Left kidney (tissue), 2 donors: ENCODE results near the gene PPP3CA. TPM values are rescaled to one million over a fixed set of nuclear protein-coding genes. Genes with fewer than 3 reads are reported as not detected.
"Not testable (repeated sequence)": the region's sequence is repeated elsewhere in the genome, so short reads cannot be mapped to it uniquely, and the experiment has no call there.

Experiments
- DNase-seq: peaks from one replicate; pipeline ENCODE4 v3.0.0-alpha.2; 2013
- polyA plus RNA-seq: library from polyadenylated mRNA; unstranded; fragments of 120-200 nt; gene quantifications from one replicate; pipeline ENCODE4 v1.2.1, GENCODE V29; 2013; ENCODE audit not compliant: insufficient read length

Gene PPP3CA
- polyA plus RNA-seq, 1 donor = 54.3 TPM

DNA sequence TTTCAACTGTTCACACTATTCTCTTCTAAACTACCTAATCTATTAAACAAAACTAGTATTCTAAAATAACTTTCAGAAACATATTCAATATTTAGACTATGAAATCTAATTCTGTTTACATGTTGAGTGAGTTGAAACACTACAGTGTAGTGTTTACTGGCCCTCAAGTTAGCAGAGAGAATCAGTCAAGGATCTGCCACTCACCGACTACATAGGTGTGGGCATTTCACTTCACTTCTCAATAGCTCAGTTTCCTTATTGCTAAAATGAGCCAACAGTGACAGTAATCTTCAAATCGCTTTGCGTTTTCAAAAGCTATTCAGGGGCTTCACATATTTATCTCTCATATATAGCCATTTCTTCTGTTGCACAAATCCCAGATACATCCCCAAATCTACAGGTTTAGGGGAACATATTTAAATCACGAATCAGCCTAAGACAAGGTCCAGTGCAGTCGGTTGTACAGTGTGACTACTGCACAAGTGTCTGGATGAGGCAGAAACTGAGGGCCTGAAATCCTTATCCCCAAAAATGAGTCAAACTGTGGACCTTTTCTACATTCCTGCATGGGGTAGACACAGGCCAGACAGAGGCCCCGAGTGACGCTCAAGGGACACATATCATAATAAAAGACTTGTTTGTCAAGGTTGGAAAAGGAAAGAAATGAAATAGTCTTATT, 129.8 kb downstream of the PPP3CA start:
- no peak for DNase-seq

- no peak for DNase-seq
Observed at GRCh38 chr4:101211146-101211553, 136.2 kb downstream of the PPP3CA start.

DNA sequence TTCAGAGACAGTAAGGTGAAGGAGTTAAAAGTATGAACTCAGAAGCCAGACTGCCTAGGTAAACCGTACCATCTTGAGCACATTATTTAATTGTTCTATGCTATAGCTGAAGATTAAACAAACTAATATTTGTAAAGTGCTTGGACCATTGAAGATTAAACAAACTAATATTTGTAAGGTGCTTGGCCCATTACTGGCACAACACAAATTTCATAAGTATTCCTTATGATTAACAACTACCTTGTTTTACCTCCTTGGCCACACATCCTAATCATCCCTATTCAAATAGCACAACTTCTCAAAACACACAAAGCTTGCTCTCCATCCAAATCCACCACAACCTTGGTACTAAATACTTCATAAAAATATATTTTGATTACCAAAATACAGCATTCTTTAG, 137.0 kb downstream of the PPP3CA start:
- no peak for DNase-seq

- DNase-seq = no peak
Observed at GRCh38 chr4:101208171-101208570, 139.2 kb downstream of the PPP3CA start.

GRCh38 chr4:101205916-101206315, 141.4 kb downstream of the PPP3CA start:
- DNase-seq = no peak

GRCh38 chr4:101201421-101201820, 145.9 kb downstream of the PPP3CA start:
- DNase-seq = no peak

DNA sequence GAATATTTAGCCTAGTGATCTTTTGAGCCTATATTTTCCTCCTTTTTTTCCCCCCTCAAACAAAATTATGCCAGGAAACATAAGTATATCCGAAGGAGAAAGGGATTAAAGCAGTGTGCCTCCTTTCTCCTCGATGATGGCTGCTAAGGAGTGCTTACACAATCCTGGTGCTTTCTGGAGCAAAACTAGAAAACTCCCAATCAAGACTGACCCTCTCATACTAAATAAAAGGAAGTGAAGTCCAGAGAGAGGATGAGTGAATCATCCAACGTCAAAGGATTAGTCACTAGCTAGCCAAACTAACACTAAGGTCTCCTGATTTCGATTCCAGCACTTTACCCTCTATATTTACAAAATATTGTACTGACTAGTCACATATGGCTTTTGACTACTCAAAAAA, 146.8 kb downstream of the PPP3CA start:
- no peak for DNase-seq

DNA sequence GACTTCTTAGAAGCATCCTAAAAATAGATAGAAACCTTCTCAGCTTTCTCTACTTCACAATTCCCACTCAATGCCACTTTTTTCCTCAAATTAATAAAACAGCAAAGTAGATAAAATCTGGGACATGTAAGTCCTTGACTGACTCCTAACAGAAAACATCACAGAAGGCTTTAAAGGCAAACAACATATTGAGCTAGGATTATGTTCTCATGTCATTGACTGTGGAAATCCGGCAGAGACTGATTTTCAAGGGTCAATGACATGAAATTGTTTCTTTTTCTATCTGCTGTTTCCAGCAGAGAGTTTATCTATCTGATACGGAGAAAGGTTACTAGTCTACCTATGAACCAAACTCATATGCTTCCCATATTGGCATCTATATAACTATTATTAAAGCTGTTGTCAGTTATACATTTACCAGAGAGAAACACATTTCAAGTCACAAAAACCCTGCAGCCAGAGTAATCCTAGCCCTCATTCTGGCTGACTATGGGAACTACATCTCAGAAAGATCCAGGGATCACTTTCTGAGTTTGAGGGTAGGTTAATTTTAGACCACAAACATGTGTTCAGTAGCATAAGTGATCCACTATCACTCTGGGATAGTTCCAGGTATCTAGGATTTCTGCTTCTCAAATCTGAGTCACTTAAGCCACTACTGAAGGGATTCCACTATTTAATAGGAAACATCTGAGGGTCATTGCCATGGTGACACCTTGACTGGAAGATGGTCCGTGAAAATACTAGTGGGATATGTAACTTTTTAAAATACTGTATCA, 147.6 kb downstream of the PPP3CA start:
- DNase-seq = no peak

DNA sequence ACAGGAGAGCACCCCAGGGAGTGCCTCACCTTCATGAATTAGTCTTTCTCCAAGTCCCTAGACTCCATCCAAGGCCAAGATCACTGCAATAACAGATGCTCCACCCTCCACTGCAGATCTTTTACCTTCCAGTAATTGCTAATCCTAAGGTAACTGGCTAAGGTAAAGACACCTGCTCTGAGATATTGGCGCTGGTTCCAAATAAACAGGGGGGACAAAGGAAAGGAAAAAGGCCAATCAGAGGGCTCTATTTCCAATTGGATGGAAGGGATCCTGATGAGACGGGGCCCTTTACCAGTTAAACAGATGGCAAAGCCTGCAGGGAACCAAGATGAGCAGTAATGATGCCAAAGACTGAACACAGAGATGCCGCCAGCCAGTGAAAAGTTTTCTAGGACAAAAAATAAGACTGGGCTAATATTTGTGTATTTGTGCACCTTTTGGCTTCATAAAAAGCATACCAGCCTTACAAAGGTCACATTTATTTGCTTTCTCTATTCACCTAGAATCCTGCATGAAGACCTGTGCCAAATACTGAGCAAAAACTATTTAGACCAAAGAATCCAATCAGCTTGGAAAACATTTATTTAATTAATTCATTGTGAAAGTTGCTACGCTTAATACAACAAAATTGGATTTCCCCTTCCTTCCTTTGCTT, 148.5 kb downstream of the PPP3CA start:
- DNase-seq = no peak

- no peak for DNase-seq
Observed at GRCh38 chr4:101197350-101197749, 150.0 kb downstream of the PPP3CA start.

DNA sequence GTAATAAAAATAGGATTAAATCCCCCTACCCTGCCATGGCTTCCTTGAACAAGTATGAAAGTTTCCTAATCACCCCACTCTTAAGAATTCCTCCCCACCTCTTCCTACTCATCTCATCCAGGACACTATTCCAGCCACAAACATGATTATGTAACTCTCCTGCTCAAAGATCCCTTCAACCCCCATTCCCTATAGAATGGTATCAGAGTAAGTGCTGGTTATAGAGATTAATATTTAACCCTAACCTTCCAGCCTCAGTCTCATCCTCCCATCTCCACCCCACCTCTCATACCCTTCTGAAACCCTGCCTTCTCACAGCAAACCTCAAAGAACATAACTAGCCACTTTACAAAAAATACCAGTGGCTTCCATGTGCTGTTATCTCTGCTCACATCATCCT, 155.1 kb downstream of the PPP3CA start:
- DNase-seq = no peak

DNA sequence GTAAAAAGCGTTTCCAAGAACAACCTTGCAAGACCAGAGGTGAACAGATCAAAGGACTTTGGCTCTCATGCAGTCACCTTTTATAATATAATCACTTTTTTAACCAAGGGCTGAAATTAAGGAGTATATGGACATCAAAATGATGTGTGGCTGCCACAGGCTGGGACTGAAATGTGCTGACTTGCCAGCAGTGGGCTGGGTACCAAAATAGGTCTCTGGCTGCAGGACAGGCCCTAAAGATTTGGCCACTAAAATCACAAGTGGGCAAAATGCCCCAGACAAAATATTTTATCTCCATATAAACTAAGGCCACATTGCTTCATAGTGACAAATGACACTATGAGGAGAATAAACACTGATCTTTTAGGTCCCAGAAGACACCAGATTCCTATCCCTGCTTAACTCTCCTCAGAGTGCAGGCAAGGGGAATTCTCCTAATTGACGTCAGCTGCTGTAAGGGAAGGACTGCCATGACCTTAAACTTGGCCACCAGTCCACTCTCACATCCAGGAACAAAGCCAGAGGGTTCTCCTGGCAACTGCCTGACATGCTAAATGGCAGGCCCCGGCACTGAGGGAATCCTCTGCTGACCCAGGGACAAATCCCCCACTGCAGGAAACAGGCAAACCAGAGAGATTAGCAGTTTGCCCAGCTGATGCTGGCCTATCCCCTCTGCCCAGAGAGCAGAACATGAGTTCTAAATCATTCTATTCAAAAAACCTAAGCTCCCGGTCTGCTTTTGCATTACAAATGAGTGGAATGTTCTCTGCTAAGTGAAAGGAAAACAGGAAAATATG, 155.8 kb downstream of the PPP3CA start:
- no peak for DNase-seq

DNA sequence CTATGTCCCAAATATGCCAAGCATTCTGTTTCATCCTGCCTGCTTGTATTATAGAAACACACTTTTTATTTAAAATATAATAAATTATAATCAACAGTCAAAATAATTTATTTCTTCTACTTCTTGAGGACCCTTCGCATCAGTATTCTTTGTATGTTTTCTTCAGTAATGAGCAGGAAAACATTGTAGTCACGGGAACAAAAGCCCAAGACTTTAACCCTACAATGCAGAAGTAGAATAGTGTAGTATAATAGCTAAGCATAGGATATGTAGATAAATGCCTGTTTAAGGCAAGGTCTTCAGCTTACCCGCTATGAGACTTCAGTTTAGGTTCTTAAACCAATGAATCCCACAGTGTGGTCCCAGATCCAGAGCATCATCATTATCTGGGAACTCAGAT, 156.6 kb downstream of the PPP3CA start:
- DNase-seq = no peak

DNA sequence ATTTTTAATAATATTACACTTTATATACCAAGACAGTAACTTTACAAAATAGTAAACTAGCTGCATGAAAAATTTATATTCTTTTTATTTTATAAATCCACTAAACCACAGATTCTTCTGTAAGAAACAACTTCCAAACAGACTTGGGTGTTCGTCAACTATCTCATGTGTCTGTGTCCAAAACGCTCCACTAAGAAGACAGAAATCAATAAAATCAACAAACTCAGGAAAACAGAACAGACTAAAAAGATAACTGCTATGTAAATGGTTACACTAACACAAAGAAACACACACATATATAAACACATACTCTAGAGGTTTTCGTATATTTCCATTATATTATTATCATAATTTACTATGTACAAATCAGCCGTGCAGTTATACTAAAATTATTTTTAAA, 158.4 kb downstream of the PPP3CA start:
- no peak for DNase-seq

DNA sequence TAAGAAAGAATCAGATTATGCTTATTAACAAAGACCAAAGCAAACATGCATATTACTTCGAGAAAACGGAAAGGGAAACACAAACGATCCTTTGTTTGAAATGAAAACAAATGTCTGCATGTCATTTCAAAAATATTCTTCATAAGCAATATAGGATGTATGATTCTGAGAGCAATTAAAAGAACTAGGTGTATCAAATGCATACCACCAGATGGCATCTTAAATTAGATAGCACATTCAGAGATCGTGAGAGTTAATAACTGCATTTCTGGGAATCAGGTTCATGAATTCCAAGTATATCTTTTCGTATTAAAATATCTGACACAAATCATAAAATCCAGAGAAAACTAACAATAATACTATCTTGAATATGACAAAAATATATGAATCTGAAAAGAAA, 159.5 kb downstream of the PPP3CA start:
- no peak for DNase-seq

GRCh38 chr4:101186567-101187184, 160.7 kb downstream of the PPP3CA start:
- DNase-seq = no peak

DNA sequence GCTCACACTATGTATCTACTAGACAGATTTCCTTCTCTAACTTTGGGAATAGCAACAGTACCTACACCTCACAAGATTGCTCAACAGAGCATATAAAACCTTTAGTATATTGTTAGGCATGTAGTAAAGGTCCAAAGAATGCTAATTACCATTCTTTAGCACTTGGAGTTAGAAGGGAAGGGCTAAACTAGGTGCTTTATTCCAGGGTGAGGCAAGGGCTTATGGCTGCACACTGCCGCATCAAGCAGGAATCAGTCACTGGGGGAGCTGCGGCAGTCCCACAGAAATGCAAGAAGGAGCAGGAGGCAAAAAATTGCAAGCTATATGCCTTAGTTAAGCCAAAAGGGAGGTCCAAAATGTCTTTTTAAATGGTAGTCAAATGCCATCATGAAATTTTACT, 162.7 kb downstream of the PPP3CA start:
- no peak for DNase-seq

DNA sequence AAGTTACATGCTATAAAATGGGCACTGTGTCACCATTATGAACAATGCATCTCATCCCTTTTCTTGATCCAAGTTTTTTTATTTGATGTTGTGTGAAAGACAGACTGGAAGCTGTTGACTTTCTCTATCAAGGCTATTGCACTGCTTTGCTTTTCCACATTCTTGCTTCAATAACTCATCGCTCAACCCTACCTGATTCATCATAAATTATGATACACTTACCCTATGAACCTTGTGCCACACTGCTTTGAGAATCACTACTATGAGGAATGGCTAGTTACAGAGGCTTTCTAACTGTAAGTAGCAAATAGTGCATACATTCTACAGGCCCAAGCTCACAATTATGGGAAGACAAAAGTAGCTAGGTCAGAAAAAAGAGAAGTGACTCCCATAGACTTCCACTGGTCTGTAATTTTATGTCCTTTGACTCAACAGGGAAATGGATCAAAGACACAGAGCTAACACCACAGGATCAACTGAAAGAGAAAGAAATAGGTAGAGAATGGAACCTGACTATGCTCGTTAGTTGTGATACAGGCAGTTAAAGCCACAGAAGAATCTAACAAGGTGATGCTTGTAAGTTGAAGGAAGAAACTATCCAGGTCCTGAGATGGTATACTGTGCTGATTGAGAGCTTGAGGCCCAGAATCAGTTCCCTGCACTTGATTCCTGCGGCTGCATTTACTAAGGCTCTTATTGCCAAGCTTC, 163.5 kb downstream of the PPP3CA start:
- DNase-seq = no peak

- DNase-seq = no peak
Observed at GRCh38 chr4:101183221-101183620, 164.1 kb downstream of the PPP3CA start.

- DNase-seq = not testable (repeated sequence)
Observed at GRCh38 chr4:101182688-101183087, 164.6 kb downstream of the PPP3CA start.

DNA sequence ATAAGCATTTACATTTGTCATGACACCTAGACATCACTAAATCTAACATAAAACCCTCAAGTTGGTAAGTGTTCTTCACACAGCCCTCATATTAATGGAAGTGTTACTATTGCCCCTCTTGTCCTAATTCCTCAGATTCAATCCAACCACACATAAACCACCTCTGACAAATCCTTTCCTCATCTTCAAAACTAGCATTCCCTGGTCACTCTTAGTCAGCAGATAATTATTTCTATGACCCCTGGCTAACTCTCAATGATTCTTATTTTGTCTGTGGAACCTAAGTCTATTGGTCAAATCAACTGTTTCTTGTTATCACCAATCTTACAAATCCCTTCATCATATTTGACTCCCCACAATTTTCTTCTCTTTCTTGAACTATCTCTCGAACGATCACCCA, 168.6 kb downstream of the PPP3CA start:
- no peak for DNase-seq
